A204.1 (cell line): ENCODE data around the gene AP5M1.
"Not testable (repeated sequence)": the region's sequence is repeated elsewhere in the genome, so short reads cannot be mapped to it uniquely, and the experiment has no call there.

Experiments used
- FAIRE-seq: peaks from 2 replicates; lab custom pipeline; 2012; peaks lifted over from hg19 to GRCh38; lab: Jason Lieb, UNC

AP5M1 gene

GRCh38 chr14:57268161-57269069 is at the start of gene AP5M1, which contains the start of gene EXOC5:
AP5M1 (plus strand) TSS chr14:57268971; CDS start chr14:57269315, 344 bp downstream.
EXOC5 (minus strand) TSS chr14:57268905; CDS start chr14:57268648, 257 bp downstream.
- peak; percentile 90 for FAIRE-seq

GRCh38 chr14:57221931-57222330 is 46.8 kb upstream of the AP5M1 start:
- no peak for FAIRE-seq

DNA sequence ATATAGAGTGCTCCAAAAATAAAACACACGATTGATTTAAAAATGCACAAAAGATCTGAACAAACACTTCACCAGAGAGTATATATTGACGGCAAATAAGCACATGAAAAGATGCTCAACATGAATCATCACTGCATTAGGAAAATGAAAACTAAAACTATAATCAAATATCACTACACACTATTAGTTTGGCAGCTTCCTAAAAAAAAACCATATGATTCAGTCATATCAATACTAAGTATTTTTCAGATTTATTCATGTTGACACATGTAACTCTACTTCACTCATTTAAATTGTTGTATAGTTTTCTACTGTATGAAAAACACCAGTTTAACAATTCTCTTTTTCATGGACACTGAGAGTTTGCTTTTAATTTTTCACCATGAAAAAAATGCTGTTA is 41.7 kb upstream of the AP5M1 start:
- FAIRE-seq, result no peak

GRCh38 chr14:57228320-57228719 is 40.5 kb upstream of the AP5M1 start:
- FAIRE-seq, result not testable (repeated sequence)

DNA sequence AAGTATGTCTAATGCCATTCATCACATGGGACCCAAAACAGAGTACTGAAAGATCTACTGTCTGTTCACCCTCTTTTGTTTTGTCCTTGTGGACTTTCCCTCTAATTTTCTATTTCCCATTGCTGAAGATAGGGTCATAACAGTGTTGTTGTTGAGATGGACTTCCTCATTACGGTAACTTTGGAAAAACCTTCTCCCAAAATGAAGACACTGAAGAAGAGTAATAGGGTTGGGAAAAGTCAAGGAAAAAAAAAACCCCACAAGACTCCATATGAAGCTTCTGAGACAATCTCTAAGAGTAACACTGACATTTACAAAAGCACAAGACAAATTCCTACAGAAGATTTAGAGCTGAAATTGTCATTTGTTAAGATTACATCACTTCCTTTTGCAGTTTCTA is 36.8 kb upstream of the AP5M1 start:
- FAIRE-seq, result no peak

DNA sequence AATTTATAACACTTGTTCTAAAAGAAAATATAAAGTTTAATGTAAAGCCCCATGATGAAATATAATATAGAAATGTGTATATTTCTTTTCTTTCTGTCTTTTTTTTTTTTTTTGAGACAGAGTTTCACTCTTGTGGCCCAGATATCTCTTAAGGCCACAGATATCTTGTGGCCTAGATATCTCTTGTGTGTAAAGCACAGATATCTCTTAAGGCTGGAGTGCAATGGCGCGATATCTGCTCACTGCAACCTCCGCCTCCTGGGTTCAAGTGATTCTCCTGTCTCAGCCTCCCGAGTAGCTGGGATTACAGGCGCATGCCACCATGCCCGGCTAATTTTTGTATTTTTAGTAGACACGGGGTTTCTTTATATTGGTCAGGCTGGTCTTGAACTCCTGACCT is 28.7 kb upstream of the AP5M1 start:
- not testable (repeated sequence) for FAIRE-seq

- FAIRE-seq, result no peak
Measured at GRCh38 chr14:57243320-57243719, 25.5 kb upstream of the AP5M1 start.

DNA sequence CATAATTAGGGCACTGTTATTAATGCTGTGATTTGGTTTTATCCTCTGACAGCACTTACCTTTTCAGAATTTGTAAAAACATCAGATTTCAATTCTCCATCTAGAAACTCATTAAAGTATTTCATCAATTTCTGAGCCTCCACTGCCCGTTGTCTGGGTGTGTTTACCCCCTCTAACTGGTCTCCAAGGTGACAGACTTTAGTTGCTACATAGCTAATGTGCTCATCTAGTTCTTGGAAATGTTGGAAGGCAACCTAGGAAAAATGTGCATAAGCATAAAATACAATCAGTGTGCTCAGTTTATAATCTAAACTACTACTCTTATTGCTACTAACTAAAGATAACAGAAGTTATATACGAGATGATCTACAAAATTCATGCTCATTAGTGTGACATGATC is 24.7 kb upstream of the AP5M1 start:
- FAIRE-seq, result no peak

DNA sequence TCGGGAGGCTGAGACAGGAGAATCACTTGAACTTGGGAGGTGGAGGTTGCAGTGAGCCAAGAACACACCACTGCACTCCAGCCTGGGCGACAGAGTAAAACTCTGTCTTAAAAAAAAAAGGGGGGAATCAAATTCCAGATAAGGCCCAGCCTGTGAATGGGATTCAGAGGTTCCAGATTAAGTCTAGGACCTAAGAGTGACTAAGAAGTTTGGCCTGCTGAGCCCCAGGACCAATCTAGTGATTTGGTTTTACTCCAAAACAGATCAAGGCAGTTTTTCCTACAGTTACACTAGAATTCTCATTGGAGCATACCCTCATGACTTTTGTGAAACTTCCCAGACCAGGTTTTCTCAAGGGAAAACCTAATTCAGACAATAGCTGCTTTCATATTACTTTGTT is 22.8 kb upstream of the AP5M1 start:
- no peak for FAIRE-seq

DNA sequence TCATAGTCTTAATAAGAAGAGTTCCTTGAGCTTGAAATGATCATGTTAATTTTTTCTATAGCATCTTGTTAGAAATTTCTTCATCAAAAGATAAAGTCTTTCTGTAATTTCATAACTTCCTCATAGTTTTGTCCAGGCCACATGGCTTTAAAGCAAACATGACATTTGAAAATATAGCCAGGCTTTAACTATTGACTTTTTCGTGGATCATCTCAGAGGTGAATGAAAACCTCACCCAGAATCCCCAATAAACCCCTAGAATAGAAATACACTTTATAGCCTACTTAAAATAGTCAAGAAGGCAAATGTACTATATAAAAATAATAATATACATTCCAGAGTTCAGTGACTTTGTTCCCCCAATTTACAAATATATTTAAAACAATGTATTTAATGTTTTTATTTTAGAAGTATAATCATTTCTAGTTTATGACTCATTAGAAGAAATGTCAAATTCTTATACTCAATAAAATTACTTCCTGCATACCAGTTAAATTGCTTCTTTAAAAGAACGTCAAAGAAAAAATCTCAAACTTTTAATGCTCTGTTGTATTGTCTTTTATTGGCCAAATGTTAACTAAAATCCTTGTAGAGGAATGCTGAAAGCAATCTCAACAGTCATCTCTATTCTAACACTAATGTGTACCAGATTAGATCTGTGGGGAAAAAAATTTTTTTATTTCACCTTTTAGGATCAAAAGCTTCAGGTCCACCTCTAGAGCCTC is 21.7 kb upstream of the AP5M1 start:
- peak; percentile 67 for FAIRE-seq

- no peak for FAIRE-seq
Measured at GRCh38 chr14:57254884-57255283, 13.9 kb upstream of the AP5M1 start.

DNA sequence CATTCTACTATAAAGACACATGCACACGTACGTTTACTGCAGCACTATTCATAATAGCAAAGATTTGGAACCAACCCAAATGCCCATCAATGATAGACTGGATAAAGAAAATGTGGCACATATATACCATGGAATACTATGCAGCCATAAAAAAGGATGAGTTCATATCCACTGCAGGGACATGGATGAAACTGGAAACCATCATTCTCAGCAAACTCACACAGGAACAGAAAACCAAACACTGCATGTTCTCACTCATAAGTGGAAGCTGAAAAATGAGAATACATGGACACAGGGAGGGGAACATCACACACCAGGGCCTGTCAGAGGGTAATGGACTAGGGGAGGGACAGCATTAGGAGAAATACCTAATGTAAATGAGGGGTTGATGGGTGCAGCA is 10.6 kb upstream of the AP5M1 start:
- not testable (repeated sequence) for FAIRE-seq

DNA sequence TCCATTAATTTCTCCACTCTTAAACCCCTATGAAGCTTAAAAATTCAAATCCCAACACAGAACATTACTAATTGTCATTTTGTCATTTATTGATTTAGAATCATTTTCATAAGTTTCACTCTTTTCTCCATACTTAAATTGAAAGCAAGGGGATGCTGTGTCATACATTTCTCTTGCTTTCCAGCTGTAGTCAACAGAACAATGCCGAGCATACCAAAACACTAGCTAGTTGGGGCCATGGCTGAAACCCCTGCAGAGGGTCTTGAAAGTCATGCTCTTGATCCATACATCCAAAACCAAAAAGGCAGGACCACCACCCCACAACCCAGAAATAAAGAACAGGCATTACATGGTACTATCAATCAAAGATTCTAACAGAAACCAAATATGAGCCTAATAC is 9.1 kb upstream of the AP5M1 start:
- no peak for FAIRE-seq

- no peak for FAIRE-seq
Measured at GRCh38 chr14:57261604-57262003, 7.2 kb upstream of the AP5M1 start.

DNA sequence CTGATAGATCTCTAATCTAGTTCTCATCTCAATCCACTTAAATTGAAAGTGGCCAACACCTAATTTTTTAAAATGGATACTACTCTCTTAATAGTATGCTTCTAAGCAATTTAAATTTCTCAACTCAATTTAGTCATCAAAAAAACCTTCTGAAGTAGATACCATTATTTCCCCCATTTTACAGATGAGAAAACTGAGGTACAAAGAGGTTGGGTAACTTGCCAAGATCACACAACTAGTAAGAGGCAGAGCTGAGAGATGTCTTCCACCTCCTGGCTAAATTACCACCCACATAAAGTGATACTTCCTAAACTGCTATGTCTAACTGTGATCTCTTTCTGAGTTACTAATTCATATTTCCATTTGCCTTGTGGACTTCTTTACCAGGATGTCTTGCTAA is 6.7 kb upstream of the AP5M1 start:
- no peak for FAIRE-seq

DNA sequence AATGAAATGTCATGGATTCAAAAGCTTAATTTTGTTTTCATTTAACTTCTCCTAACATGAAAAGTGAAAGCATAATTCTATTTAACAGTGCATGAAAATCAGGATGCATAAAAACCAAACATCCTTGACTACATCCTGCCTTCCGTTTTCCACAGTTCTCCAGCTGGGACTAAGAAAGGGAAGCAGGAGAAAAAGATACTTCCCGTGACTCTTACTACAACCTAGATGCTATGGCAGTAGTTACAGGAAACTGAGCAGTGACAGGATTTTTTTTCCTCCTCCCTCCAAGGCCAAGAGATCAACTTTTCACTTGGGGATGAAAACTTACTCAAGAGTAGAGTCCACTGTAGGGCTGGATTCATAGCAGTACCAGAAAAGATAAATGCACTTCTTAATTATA is 2.7 kb upstream of the AP5M1 start:
- no peak for FAIRE-seq

DNA sequence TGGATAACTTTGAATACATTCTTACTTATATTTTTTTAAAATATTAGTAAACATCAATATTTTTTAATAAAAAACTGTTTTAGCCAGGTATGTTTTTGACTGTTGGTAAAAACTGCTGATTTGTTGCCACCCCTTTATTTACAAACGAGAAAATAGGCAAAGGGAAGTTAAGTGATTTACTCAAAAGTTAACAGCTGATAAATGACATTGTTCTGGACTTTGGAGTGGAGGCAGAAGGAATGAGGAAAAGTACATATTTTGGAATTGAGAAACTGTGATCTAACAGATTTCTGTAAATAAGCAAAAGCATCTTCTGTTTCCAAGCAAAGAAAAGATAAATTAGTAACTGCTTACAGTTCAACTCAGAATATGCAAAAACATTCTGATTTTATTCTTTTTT is 4.5 kb downstream of the AP5M1 start:
- no peak for FAIRE-seq

GRCh38 chr14:57274551-57274950 is 5.8 kb downstream of the AP5M1 start:
- FAIRE-seq, result no peak

DNA sequence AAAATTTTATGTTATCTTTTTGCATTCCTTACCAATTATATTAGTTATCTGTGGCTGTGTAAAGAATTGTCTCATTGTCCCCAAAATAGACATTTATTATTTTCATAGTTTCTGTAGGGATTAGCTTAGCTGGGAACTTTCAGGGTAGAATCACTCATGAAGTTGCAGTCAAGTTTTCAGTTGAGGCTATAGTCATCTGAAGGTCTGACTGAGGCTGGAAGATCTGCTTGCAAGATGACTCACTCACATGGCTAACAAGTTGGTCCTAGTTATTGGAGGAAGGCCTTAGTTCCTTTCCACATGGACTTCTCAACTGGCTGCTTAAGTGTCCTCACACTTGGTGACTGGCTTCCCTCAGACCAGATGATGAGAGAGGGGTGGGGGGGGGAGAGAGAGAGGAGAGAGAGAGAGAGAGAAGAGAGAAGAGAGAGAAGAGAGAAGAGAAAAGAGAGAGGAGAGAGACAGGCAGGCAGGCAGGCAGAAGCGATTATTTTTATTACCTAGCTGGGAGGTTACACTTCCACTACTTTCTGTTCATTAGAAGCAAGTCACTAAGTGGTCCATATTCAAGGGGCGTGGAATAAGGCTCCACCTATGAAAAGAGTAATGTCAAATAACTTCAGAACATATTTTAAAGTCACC is 6.4 kb downstream of the AP5M1 start:
- FAIRE-seq, result no peak

- peak; percentile 57 for FAIRE-seq
Measured at GRCh38 chr14:57277062-57277461, 8.3 kb downstream of the AP5M1 start.

DNA sequence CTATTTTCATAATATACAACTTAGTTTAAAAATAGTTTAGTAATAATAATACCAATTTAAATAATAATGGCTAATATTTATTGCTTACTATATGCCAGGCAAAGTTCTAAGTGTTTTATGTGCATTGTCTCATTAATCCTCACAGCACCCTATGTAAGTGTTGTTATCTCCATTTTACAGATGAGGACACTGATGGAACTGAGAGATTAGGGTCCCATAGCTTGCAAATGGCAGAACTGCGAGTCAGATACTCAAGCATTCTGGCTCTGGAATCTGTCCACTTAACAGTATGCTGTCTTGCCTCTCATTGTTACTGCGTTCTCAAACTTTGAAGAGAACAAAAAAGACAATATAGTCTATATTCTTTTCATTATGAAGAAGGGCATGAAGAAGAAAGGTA is 19.0 kb downstream of the AP5M1 start:
- FAIRE-seq, result no peak

GRCh38 chr14:57290751-57291150 is 22.0 kb downstream of the AP5M1 start:
- no peak for FAIRE-seq
